Measurements from ENCODE around the gene C1QTNF8.

C1QTNF8 gene

DNA sequence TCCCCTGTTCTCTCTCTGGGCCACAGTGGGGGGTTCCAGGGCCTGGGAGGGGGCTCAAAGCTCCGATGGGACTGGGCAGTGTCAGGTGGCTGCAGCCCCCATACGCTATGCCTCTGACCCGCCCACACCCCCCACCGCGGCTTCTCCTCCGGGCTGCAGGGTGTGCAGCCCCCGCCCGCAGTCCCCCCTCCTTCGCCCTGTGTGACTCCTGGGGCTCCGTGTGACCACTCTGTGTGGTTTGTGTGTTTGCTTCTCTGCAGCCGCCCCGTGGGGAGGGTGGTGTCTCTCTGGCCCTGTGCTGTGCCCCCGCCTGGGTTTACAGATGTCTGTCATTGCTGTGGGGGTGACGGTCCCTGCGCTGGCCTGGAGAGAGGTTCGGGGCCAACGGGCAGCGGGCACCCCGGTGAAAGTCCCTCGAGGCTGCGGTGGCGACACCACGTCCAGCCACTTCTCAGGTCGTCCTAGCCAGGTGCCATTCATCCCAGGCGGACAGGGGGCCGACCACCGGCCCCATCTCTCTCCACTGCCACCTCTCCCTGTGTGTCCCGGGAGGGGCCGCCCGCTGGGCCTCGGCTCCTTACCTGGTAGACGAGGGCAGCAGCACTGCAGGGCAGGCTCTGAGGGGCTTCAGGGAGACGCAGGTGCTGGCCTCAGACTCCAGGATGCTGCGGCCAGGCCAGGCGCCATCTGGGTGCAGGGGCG, 18.0 kb downstream of the C1QTNF8 start:
- no peak for DNase-seq (ENCODE audit: low spot score)

DNA sequence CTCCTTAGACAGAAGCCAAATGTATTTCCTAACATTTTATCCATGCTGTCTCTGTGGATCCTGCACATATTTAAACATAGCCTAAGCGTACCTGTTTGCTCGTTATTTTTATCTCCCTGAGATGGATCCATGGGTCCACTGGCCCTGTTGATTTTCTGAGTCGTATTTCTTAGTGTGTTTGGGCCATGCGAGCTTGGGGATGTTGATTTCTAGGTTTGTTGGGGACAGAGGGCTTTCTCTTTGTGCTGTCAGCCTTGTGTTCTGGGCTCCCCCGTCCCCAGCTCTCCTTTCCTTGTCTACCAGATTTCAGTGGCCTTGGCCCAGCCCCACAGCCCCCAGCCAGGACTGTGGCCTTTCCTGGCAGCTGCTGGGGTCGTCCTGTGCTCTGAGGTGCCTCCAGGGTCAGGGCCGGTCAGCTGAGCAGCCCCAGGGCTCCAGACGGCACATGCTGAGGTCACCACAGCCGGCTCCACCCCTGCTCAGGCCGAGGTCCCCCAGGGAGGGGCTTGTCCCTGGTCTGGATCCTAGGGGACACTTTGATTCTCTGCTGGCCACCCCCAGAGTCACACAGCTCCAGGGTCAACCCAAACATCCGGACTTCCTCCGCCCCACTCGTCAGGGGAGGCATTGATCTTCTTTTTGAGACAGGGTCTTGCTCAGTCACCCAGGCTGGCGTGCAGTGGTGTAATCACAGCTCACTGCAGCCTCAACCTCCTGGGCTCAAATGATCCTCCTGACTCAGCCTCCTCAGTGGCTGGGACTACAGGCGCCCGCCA, 19.1 kb downstream of the C1QTNF8 start:
- no peak for DNase-seq (ENCODE audit: low spot score)

DNA sequence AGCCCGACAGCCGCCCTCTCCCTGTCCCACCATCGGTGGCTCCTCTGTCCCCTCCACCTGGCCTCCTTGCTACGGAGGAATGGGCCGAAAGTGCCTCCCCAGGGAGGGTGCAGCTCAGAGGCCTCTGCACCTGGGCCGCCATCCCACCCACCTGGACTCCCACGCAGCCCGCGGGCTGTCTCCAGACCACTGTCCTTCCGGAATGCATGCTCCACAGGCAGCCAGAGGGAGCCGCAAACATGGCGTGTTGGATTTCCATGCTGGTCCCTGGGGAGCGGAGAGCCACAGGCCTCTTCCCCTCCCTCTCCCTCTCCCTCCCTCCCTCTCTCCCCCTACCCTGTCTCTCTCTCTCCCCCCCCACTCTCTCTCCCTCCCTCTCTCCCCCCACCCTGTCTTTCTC, 20.5 kb downstream of the C1QTNF8 start:
- no peak for DNase-seq (ENCODE audit: low spot score)

DNA sequence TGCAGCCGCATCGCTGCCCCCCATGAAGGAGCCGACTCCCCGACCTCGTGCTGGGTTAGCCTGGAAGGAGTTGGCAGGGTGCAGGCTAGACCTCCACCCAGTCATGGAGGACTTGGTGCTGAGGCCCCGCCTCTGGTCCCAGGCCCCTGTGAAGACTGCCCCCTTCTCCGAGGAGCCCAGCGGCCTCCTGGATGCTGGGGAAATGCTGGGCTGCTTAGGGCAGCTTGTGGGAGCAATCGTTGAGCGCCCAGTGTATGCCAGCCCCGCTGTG, 21.7 kb downstream of the C1QTNF8 start:
- DNase-seq (ENCODE audit: low spot score), result no peak

DNA sequence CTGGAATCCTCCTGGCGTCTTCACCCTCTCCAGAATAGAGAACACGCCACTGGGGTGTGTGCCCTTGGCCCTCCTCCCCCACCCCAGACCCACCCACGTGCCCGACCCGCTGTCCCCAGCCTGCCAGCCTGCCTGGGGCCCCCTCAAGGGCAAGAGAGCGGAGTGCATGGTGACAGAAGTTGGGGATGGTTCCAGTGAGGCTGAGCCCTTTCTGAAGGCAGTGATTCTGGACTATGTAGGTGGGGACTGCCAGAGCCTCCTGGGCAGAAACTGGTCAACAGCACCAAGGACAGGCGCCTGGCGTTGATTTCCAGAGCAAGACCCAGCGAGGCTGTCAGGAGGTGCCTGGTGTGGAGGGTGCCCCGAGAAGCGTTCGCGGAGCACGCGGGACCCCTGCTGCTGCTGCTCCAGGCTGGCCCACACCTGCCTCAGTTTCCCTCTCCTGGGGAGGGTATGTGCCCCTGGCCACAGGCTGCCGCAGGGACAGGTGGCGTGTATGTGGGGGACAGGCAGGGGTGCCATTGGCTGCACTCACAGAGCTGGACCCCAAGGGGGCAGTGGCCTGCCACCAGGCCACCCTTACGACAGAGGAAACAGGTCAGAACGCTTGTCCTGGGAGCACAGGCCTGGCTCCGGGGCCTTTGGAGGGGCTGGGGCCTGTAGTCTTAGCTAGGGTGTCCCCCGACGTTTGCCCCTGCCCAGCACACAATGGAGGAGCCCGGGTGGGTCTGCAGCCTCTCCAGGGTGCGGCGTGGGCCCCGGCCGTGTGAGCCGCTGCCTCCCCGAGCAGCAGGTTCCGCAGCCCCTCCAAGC, 22.3 kb downstream of the C1QTNF8 start:
- no peak for DNase-seq (ENCODE audit: low spot score)

DNA sequence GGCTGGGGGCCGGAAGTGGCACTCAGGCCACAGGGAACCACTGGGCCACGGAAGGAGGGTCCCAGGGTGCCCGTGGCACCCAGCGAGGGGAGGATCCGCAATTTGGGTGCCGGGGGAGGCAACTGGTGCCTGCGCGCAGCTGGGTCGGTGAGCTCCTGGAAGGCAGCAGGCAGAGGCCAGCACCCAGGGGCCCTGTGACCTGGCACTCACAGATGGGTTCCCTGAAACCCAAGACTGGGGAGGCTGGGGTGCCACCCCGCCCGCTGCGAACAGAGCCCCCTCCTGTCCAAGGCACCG, 22.8 kb downstream of the C1QTNF8 start:
- no peak for DNase-seq (ENCODE audit: low spot score)

DNA sequence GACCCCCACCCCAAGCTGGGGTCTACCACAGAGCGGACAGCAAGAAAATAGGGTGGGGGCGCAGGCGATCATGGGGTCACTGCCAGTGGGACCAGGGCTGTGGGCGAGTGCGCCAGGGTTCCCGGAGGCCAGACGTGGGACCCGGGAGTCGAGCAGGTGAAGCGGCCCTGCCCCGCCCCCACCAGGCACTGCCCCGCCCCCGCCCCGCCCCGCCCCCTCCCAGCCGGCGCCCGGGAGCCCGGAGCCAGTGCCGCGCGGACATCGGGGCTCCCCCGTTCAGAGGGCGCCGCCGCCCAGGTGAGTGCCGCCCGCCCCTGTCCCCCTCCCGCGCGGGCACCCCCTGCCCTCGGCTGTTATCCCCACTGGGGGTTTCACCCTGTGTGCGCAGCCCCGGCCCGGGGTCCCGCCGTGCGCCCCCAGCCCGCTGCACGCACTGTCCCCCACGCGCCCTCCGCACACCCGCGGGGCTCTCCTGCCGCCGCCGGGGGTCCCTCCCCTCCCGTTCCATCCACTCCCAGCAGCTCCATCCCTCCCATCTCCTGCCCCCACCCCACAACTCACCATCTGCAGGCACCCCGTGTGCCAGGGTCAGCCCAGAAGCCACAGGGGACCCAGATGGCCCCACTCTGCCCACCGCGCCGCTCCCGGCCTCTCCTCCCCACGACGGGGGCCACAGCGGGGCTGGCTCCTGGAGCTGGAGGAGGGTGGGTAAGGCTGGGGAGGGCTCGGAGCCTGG, 23.4 kb downstream of the C1QTNF8 start, which contains the start of gene SSTR5:
SSTR5 (plus strand) TSS at position 222 of the 736 bp plus-strand sequence. CDS start 6,122 bp downstream, outside the sequence.
- no peak for DNase-seq (ENCODE audit: low spot score)

DNA sequence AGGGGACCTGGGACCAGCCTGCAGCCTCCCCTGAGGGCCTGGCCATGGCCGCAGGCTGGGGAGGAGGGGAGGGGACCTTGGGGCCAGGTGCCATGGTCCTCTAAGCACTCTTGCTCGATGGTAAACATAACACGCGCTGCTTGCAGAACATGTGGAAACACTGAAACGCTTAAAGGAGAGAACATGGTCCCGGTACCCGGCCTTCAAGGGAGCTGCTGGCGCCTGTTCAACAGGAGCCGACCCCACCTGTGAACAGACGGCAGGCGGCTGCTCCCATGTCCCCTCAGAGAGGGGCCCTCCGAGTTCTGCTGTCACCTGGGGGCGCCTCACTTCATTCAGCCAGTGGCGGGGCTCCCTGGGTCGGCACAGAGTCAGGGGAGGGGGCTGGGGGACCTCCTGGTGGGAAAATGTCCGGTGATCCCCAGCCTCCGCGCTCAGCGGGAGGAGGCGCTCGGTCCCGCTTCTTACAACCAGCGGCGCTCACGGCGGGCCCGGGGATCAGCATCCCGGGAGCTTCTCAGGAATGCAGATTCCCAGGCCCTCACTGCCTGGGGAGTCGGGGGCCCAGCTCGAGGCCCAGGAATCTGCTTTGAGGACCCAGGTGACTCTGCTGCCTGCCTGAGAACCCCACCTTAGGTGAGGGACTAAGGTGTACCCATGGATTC, 24.4 kb downstream of the C1QTNF8 start:
- DNase-seq (ENCODE audit: low spot score), result no peak

DNA sequence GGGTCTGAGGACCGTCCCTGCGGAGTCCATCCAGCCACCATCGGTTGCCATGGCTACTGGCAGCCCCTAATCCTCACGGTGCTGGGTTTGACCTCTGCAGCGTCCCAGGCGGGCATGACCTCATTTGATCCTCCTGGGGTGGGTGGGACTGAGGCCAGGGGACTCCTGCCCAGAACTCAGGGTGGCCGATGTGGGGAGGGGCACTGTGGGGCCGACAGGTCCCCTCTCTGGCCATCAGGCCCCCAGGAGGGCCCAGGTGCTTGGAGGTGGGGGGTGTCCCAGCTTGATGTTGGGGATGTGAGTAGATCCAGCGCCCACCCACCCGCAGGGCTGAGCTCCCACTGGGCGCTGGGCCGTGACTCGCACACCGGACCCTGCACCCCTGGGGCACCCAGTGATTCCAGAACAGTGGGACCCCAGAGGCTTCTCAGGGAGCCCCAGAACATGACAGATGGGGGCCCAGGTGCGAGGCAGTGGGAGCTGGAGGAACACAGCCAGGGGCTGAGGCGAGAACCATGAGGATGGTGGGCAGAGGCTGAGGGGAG, 25.1 kb downstream of the C1QTNF8 start:
- no peak for DNase-seq (ENCODE audit: low spot score)

DNA sequence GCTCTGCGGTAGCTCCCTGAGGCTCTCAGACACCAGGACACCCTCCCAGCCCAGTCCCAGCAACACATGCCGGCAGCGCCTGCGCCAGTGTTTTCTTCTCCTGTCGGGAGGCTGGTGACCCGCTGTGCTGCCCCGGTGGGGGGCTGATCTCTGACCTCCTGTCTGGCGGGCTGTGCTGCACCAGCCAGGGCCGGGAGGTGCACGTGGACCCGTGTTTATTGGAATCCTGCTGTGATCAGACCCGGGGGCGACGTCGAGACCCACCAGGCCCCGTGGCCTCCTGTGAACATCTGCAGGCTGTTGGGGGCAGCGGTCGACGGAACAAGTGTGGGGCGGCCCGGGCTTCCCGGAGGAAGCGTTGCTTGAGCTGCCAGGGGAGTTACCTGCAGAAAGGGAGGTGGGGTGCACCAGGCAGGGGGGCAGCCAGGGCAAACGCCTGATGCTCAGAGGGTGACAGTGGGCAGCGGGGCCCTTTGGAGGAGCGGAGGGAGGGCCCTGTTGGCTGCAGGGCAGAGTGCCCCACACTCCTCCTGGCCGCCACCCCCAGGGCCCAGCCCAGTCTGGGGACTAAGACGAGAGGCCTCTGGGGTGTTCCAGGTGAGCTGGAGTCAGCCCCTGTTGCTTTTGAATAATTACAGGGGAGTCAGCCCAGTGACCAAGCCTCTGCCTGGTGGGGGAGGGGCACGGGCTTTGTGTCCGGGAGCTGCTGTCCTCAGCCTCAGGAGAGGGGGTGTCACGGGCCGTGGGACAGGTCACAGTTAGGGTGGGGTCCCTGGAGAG, 25.8 kb downstream of the C1QTNF8 start:
- DNase-seq (ENCODE audit: low spot score), result no peak

DNA sequence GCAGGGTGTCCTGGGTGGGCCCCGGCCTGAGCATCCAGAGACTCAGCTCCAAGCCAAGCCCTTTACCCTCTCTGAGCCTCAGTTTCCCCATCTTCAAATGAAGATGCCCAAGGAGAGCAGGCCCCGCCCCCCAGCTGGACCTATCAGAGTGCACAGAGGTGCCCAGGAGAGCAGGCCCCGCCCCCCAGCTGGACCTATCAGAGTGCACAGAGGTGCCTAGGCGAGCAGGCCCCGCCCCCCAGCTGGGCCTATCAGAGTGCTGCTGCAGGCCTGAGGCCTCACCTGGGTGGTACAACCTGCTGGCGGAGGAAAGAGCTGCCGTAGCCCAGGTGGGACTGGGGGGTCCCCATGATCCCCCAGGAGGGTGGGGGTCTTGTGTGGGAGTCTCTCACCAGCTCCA, 26.9 kb downstream of the C1QTNF8 start:
- no peak for DNase-seq (ENCODE audit: low spot score)

DNA sequence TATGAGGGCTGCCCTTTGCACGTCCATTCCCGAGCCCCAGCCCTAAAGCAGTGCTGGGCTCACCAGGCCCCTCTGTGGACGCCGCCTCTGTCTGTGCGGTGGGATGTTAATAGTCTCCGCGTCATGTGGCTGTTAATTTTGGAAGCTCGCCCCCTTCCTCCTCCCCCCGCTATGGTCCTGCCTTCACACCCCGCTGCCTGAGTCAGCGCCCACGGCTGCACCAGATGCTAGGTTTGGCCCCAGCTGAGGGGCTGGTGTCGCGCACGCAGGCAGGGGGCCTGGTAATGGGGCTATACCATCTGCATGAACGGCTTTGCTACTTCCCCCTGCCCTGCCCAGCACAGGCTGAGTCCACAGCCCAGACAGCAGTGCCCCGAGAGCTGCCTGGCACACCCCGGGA, 27.6 kb downstream of the C1QTNF8 start:
- DNase-seq (ENCODE audit: low spot score), result no peak

DNA sequence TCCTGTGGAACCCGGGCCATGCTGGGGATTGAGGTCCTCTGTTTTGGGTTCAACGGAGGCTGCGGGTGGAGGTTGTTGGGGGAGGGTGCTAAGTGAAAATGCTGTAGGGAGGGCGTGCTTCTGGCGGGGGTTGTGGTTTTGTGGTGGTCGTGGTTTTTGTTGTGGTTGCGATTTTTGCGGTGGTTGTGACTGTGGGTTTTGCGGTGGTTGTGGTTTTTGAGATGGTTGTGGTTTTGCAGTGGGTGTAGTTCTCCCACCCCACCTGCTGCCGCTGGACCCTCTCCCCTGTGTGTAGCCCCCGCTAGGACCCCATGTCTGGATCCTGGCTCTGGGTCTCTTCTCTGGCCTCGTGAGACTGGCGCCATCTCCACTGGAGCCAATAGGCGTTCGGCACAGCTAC, 28.4 kb downstream of the C1QTNF8 start:
- no peak for DNase-seq (ENCODE audit: low spot score)

DNA sequence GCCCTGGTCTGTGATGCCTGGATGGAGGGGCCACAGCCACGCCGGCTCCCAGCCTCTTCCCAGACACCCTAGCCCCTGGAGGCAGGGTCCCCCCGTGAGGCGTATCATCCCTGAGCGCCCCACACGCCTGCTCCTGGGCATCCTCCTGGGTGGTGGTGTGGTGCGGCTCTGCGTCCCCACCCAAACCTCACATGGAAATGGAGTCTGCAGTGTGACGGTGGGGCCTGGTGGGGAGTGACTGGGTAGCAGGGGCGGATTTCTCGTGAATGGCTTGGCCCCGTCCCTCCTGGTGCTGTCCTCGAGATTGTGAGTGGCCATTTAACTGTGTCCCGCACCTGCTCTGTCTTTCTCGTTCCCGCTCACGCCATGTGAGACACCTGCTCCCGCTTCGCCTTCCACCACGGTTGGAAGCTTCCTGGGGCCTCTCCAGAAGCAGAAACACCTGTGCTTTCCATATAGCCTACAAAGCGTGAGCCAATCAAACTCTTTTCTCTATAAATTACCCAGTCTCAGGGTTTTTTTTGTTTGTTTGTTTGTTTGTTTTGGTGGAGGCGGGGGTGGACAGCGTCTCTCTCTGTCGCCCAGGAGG, 29.4 kb downstream of the C1QTNF8 start:
- no peak for DNase-seq (ENCODE audit: low spot score)

DNA sequence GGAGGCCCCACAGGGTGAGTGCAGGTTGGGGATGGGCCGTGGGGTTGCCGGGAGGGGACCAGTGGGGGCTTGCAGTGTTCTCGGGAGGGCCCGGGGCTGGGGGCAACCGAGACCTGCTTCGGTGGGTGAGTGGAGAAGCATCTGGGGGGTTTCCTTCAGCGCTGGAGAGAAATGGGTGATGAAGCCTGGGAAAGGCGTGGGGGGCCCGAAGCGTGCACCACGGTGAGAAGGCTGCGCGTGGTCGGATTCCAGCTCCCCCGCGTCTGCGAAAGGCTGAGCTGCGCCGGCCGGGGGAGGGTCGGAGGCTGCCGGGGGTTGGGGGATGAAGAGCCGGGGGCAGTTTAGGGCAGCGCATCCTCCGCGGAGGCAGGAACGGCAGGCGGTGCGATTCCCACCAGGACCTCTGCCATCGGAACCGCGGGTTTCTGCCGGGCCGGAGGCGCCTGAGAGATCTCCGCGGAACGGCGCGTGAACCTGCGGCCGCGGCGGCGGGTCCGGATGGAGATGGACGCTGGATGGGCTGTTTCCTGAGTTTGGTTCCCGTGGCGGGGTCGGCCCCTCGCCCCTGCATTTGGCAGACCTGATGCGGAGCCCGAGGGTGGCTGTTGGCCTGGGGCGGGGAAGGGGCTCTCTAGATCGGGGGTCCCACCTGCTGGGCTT, 30.4 kb downstream of the C1QTNF8 start:
- no peak for DNase-seq (ENCODE audit: low spot score)

DNA sequence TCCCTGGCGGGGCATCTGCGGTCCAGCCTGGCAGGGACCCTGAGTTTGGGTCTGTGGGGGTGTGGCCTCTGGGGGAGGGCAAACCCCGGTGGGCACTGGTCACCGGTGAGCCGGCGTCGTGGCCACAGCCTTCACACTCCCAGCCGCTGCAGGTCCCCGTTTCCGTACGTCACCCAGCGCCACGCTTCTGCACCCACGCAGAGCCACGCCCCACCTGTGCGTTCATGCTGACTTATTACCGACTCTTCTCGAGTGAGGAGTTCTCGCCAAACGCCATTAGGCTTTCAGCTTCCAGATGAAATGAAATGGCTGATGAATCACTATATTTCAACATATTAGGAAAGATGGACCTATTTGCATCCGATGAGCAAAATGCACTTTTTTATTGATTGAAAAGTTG, 32.3 kb downstream of the C1QTNF8 start:
- no peak for DNase-seq (ENCODE audit: low spot score)

DNA sequence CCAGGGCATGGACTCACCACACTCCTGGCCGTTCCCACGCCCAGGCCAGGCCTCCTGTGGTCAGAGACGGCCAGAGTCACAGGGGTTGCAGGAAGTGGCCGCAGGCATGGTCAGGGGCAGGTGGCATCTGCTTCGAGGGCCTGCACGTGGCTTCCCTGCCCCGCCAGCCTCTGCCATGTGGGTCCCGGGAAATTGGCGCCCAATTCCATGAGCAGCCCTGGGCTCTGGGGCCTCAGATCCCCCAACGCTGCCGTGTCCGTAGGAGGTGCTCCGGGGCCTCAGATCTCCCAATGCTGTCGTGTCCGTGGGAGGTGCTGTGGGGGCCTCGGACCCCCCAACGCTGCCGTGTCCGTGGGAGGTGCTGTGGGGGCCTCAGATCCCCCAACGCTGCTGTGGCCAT, 33.1 kb downstream of the C1QTNF8 start:
- DNase-seq (ENCODE audit: low spot score), result no peak

DNA sequence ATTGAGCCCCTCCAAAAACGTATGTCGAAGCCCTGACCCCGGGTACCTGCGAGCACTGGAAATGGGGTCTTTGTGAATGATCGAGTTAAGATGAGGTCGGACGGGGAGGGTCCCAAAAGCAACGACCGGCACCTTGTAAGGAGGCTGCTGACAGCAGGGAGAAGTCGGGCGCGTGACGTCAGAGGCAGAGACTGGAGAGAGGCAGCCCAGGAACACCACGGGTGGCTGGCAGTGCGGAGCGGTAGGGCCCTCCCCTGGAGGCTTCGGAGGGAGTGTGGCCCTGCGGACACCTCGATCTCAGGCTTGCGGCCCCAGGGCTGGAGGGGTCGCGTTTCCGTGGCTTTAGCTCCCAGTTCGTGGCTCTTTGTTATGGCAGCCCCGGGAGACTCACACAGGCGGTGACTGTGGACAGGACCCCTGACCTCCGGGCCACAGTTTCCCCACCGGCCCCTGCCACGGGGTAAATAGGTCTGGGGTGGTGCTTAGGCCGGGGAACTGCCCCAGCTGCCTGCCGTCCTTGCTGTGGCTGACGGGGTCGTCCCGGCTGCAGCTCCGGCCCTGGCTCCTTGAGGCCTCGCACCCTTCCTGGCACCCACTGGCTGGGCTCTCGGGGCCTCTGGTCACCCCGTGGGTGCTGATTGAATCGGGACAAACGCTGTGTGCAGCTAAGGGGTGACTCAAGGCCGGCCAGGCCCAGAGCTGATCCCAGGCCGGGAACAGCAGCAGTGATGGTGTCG, 34.1 kb downstream of the C1QTNF8 start:
- no peak for DNase-seq (ENCODE audit: low spot score)
